Hindlimb muscle (tissue), 1 donor: ENCODE measurements around the gene TUB. TPM values are rescaled to one million over a fixed set of nuclear protein-coding genes. Genes with fewer than 3 reads are reported as not detected.

Source experiments
- DNase-seq: peaks from one replicate; pipeline ENCODE4 v3.0.0-alpha.2; 2013
- polyA plus RNA-seq: library from polyadenylated mRNA; unstranded; fragments of 120-200 nt; gene quantifications from one replicate; pipeline ENCODE4 v1.2.1, GENCODE V29; 2013; ENCODE audit not compliant: insufficient read length

The TUB gene
- polyA plus RNA-seq, 1 donor: 9.3 TPM

DNA sequence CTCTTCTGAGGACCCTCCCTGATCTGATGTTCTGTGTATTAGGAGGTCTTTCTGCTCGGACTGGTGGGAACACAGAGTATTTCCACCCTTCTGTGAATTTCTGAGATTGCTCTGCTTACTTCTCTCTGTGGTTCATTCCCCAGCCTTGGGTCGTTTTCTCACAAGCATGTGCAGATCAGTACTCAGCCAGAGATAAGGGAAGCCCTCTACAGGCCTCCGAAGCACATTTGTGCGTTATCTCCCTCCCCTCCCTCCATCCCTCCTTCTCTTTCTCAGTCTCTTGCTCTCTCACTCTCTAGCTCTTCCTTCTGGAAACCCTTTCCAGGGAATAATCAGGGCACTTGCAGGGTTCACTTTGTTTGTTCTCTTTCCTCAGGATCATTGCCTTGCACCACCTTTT lies 35.2 kb upstream of the TUB start:
- DNase-seq: no peak

DNA sequence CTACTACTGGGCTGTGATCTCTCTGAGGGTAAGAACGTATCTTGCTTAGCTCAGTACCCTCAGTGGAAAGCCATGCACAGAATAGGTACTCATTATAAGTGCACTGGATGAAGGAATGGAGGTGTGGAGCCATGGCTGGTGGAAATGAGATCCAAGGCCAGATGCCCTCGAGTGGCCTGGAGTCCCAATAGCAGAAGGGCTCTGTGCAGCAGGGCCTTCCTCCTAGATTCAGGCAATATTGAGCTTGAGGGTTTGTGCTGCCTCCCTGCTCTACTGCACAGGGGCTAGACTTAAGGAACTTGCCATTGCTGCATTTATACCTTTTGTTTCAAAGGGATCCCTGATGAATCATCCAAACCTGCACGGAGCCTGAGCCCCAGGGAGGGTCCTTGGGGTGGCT lies 33.6 kb upstream of the TUB start:
- no peak for DNase-seq

DNA sequence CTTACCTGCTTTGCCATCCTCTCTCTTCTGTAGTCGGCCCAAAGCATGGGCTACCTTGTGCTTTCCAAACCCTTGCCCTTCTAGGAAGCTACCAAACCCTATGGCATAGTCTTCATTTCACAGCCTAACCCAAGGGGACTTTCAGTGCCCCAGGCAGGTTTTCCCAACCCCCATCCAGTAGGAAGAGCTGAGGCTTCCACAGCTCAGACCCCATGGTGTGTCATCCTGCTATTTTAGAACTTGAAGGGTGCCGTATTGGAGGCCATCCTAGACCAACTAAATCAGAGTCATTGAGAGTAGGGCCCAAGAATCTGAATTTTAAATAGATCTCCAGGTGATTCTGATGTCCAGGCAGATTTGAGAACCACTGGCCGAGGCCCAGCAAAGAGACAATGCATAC lies 31.9 kb upstream of the TUB start:
- no peak for DNase-seq

DNA sequence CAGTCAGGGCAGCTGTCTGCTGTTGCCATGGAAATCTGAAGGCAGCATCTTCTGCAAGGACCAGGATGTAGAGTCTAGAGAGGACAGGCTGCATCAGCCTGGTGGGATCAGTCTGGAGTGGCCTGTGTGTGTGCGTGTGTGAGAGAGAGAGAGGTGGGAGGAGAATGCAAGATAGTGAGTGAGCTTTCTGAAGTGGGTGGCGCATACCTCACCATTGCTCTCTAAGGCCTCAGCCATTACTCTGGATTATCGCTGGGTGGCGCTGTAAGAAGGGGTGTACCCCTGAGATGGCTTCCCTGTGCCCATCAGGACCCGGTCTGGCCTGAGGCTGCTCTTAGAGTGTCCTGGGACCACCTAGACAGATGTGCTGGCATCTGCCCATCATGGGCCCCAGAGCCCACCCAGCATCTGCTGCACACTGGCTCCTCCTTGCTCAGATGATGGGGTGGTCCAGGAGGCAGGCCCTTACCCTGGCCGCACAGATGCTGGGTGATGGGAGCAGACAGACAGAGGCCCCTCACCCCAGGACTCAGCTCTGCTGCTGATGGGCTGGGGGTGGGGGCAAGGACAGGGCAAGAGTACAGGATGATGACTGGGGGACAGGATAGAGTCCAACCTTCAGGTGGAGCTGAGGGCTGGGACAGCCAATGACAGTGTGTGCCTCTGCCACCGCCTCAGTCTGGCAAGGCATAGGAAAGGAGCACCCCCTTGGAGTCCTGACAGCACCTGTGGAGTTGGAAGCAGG lies 25.7 kb upstream of the TUB start:
- no peak for DNase-seq

DNA sequence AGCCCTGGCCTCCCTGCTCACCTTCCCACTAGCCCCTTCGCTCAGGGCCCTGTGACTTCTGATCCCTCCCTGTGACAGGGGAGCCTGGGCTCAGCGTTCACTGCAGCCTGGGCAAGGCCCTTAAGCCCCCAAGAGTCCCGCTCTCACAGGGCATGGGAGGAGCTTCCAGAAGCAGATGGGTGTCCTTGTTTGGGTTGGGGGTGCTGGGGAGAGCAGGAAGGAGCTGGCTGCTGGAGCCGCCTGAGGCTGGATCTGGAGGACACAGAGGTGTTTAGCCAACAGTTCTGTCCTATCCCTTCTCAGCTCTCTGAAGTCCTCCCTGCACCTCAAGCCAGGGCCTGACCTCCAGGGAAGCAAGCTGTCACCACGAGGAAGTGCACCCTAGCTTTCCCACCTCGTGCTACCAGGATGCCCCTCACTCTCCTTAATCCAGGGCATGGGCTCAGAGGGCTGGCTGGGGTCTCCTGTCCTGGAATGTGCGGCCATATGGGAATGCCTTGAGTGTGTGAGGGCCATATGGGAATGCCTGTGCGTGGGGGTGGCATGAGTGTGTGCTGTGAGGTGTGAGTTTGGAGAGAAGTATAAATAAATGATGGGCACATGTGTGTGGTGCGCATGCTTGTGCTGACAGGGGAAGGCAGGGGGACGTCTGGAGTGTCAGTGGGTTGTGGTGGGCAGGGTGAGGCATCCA lies 25.0 kb upstream of the TUB start:
- no peak for DNase-seq

DNA sequence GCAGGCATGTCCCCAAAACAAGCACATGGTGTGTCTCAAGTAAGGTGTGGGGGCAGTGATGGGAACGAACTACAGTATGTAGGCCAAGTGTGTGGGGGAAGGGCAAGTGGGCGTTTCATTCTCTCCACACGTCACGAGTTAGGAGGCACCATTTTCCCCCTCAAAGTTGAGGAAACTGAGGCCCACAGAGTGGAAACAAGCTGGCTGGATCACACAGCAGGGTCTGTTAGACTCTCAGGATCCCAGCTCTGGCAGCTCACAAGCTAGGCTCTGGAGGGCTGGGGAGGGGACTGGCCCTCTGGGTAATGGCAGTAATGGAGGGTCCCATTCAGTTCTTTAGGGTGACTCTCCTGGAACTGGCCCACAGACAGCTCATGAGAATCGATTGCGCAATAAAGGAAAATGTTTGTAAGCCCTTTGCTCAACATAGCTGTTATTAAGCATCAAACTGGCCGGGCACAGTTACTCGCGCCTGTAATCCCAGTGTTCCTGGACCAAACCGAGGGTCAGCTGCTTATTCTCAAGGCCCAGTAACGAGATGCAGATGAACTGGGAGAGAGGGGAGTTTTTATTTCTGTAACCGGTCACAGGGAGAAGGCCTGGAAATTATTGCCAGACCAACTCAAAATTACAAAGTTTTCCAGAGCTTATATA lies 24.1 kb upstream of the TUB start:
- peak; percentile 41 for DNase-seq

DNA sequence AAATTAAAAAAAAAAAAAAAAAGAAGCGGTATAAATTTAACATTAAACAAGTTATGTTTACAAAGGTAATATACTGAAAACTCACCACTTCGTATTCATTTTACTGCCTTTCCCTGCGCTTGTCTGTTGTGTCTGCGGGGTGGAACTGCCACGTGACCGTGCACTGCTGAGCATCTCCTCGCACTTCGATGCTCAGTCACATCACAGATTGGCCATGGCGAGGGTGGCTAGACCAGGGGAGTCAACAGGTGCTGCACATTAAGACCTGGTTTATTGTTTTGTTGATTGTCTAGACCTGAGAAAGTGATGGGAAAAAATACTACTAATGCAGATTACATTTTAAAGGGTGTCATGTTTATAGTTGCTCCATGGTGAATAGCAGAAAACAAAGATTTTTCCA lies 22.8 kb upstream of the TUB start:
- no peak for DNase-seq

DNA sequence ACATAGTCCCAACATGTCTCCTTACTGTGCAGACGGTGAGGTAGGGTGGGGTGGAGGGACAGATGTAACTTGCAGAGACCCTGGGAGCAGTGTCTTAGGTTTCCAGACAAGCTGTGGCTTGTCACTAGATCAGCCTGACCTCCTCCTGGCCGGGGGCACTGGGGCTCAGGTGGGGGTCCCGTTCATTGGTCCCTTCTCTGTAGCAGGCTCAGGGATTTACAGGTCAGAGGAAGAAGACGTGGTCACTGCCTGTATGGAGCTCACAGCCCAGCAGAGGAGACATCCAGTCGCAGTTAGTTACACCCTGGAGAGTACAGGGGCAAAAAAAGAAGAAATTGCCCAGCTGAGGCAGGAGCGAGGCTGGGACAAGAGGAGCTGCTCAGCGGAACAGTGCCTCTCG lies 22.0 kb upstream of the TUB start:
- DNase-seq: no peak

DNA sequence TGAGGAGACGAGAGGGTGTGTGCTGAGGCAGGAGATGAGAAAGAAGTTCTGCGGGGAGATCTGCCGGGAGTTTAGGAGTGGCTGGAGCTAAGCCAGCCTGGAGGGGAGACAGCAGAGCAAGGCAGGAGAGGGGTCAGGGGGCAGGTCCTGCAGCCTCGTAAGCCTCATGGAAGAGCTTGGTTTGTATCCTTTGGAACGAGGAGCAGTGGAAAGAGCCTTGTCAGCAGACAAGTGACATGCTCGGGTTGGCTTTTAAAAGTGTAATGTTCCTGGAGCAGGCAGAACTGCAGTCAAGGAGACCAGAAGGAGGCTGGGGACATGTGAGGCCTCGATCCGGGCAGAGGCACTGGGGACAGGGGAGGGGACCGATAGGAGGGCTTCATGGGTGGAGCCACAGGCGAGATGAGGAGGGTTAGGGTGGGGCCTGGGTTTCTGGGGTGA lies 21.4 kb upstream of the TUB start:
- no peak for DNase-seq

DNA sequence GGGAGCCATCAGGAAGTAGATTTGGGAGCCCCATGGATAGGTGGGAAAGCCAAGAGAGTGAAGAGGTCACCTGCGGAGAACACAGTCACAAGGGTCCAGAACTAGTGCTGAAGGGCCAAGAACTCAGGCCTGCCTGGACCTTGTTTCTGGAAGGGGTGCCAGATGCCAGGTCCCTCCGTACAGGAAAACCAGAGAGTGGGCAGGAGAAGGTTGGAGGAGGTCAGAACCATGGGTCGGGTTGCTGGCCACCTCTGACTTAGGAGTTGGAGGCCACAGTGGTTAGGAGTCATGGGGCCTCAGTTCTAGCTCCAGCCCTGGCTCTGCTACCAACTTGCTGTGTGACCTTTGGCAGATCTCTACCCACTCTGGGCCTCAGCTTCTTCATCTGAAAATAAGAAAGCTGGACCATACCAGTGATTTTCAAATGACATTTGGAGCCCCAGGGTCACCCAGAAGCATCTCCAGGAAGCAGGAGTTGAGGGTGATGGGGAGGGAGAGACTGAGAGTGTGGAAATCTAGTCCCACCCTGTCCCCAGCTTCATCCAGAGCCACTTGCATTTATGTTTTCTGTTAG lies 20.8 kb upstream of the TUB start:
- no peak for DNase-seq

DNA sequence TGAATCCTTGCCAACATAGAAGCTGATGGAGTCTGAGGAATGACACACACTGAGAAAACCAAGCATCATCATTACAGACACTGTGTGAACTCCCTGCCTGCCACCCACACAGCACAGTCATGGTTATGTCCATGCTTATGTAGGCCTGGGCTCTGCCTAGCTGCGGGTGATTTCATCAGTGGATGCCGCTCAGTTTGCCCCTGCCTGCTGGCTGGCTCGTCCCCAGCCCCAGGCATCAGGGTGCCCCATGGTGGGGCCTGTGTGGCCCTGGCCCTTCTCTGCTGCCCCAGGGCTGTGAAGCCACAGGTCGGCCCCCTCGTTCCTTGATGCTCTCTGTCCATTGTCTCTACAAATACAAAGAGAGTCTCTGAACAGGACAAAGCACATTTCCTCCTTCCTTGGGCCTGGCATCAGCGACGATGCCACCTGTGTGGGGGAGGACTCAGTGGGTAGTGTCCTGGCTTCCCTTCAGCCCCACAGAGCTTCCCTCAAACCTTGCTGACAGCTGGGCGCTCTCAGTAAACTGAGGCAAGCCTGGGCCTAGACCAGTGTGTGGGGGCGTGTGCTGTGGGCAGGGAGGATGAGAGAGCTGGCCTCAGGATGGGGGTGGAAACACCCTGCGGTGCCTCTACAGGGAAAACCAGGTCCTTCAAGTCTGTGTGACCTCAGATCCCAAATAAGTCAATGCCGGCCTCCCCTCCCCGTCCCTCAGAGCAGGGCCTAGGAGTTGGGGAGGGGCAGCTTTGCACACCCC lies 20.0 kb upstream of the TUB start:
- no peak for DNase-seq

DNA sequence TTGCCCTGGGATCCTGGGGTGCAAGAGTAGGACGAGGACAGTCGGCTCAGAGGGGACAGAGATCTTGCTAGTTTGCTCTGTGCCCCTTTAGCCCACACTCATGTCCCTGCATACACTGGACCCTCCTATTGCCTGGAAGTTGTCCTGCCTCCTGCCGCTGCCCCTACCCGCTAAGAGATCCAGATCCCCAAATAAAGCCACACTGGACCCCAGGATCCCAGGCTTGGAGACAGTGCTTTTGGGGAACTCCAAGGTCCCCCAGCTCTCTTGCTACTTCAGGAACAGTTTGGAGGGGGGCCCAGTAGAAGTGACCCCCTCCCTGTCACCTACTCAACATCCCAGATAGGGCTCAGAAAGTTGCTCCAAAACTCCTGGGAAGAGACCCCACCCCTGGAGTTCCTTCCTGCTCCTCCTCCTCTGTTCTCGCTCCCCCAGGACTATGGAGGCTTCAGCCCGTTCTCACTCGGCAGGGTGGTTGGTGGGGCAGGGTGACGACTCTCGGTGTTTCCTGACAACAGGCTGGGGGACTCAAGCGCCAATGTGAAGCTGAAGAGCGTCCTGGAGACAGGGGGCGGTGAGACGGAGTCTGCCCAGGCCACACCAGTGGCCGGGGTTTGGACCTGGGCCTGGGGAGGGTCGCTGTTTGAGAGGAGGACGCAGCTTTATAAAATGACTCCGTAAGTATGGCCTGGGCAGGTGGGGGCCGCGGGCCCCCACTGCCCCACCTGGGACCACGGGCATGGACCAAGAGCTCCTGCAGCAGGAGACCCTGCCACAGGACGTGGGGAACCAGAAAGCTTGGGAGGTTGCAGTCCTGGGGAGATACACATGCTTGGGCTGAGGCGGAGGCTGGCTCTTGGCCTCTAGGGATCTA lies 19.2 kb upstream of the TUB start:
- no peak for DNase-seq

DNA sequence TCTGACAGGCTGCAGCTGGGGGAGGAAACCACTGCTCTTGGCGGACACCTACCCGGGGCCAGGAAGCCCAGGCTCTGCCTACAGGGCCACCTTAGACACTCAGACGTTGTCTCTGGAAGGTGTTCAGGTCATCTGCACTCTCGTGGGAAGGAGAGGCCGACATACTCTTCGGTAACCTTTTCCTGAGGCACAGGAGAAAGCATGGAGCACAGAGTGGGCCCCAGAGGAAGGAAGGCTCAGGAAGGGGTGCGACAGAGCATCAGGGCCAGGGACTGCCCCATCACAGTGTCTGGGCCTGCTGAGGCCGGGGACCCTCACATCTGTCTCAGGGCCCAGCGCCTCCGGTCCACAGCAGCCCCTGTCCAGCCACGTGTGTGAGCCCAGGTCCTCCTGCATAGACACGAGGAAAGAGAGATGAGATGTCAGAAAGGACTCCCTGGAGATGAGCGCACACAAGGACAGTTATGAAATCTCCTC lies 18.2 kb upstream of the TUB start:
- no peak for DNase-seq

DNA sequence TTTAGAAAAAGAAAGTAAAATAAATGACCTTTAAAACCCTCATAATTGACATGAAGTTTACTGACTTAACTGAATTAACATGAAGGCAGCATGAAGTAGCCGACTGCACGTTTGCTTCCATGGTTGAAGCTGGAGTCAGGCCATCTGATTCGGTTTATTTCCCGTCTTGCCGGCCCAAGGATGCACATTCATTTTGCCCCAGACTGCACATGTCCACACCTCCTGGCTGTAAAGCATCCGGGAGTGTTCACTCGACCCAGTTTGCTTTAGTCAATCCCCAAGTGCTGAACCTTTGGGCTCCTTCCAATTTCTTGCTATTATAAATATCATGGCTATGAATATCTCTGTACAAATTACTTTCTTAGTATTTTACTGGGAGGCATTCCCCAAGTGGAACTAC lies 17.7 kb upstream of the TUB start:
- peak; percentile 49 for DNase-seq

DNA sequence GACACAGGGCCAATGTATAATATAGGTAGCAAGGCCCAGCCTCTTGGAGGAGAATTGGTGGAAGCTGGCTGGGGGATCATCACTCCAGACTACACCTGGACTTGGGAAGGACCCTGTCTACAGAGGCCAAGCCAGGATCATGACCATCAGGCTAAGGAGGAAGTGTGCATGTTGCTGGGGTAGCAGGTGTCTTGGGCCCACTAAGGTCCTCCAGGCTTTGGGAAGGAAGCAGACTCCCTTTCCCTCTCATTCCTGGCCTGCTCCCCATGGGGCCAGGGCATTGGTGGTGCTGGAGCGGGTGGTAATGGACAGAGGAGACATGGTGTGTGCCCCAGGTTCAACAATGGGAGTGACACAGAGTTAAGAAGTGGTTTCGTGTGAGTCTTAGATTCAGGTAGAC lies 16.0 kb upstream of the TUB start:
- no peak for DNase-seq

DNA sequence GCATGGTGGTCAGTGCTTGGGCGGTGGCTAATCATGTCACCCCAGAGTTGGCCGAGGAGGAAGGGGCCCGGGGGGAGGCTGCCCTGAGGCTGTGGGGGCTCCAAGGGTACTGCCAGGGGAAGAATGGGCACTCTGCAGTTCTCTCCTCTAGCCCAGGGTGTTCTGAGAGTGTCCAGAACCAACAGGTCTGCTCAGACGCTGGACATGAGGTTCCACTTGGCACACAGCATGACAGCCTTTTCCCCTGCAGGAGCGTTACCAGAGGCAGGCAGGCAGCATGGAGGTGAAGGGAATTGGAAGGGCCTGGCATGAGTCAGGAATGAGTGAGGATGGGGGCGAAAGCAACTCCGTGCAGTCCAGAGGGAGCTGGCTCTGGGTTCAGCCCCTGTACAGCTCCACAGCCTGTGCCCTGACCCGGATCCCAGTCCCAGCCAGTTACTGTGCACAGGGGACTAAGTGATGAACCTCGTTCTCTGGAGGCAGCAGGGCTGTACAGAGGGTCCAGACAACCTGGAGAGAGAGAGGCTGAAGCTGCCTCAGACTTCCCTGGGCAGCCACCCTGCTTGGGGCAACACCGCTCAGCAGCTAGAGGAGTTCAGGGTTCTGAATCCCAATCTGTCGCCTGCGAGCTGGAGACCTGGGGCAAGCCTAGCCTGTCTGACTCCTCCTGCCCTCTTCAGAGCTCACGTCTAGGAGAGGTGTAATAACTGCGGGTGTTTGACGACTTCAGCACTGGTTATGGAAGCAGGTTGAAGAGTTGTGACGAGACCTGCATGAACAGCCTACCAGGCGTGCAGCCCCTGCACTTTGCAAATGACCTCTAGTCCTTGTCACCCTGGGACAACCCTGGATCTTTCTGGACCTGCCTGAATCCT lies 14.7 kb upstream of the TUB start:
- DNase-seq: no peak

DNA sequence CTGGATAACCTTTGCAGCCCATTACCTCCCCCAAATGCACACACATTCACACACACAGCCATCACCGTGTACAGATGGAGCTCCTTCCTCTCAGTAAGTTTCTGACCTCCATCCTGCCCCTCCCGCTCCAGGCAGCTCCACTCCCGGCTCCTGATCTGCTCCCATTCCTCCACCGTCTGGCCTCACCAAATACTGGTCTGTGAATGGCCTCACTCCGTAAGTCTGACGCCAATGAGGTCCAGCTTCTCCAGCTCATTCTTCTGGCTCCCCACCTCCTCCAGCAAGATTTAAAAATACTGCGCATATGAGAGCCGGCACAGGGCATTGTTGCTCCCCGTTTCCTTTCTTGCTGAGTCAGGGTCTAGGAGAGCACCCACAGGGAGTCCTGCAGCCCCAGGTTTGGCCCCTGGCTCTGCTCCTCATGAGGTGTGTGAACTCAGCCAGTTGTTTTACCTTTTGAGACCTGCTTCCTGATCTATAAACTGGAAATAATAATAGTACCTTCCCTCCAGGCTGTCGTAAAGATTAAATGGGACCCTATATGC lies 14.0 kb upstream of the TUB start:
- DNase-seq: no peak

DNA sequence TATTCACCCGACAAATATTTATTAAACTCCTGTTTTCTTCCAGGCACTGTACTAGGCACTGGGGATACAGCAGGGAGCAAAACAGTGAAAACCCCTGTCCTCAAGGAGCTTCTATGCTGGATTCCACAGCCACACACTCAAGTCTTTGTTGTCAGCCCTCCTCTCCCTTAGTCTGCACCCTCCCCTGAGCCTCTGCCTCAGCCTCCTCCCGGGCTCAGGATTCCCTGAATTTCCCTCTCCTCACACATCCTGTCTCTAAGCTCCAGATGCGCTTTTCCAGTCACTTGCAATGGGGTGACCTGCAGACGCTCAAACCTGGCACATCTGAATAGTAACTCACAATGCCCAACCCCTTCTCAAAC lies 13.5 kb upstream of the TUB start:
- DNase-seq: no peak

DNA sequence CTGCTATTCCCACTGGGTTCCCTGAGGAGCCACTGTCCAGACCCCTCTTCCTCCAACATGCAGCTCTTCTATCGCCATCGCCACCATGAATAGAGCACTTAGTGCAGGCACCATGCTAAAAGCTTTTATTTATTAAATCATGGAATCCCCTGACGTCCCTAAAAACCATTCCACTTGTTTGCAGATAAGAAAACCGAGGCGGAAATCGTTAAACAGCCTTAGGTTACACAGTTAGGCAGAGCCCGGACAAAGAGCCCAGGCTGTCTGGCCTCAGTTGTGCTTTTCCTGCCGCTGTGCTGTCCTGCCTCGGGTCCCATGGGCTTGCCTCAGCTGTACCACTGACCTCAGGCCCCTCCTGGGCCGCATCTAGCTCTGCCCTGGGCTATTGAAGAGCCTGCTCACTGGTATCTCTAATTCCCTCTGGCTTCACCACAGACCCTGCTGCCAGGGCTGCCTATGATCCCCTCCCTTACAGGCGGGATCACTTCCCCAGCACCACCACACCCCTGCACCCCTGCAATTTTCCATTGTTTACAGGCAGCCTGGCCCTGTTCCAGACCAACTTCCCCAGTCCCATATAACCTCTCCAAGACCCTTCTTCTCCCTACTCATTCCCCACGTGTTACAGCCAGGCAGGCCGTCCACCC lies 13.0 kb upstream of the TUB start:
- no peak for DNase-seq
